HG02763 (cell line): ENCODE results near the gene CTXN3.

Source experiments
- ATAC-seq: cut with Tn5 transposase; IDR thresholded peaks from one replicate; pipeline ENCODE4 v1.9.1; 2021; ENCODE audit warnings: mild to moderate bottlenecking, moderate library complexity; ENCODE audit not compliant: unreplicated experiment

Gene CTXN3

DNA sequence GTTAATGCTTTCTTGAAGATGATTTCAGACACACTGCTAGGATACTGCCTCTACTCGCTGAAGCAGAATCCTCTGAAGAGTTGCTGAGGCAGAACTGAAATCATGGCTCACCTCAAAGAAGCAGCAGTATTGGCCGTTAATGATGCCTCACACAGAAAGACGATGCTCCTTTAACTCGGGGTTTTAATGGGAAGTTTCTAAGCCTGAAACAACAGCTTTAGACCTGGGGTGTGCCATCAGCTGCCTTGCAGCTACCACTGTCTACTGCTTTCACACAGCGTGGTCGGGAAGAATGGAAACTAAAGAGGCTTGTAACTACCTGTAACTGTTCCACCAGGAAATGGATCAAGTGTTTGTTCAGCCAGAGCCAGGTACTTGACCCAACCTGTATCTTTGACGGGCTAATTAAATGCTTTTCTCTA lies at the start of gene CTXN3:
TSS of gene CTXN3 (plus strand) at position 65 of the 422 bp plus-strand sequence. CDS start 8,440 bp downstream, outside the sequence.
- ATAC-seq = no peak

DNA sequence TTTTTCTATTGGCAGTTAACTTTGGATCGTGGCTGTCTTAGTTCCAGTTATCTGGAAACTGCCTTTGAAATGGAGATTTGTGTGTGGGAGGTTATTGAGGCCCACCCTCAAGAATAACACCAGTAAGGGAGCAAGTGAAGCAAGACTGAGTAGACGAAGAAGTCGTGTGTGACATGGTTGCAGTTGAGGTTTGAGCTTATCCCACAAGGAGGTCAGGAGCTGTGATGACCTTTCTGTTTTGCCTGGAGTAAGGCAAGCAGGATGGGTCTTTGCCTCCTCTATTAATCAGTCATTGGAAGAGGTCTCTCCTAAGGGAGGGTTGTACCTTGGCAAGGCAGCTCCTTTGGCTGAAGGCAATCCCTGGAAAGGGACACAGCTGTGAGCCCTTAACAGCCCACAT lies 49.6 kb upstream of the CTXN3 start:
- ATAC-seq = no peak

DNA sequence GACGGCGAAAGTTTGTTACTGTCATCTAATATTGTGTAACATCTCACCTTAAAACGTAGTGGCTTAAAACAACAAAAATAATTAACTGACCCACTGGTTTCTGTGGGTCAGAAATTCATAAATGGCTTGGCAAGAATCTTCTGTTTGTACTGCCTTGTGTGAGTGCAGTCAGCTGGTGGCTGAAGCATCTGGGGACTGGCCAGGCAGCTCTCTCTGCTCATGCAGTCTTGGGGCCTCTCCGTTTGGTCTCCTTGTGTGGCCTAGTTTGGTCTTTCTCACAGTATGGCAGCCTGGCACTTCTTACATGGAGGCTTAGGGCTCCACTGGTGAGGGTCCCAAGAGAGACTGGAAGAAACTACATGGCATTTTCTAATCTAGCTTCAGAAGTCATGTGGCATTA lies 49.0 kb upstream of the CTXN3 start:
- ATAC-seq = no peak

DNA sequence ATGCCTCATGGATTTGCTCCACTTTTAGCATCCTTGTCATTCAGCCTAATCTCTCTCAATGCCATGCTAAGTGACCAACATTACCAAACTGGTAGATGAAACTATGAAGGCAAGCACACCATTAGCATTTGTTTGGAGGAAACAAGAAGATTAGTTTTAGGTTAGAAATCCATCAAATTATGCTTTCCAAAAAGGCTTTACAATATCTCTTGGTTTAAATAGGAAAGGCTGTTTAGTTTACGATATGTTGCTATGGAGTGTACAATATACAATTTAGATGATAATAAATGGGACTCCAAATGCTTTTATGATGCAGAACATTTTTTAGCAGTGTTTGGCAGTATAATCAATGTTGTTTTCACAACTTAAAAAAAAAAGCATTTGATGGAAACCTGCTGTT lies 47.8 kb upstream of the CTXN3 start:
- ATAC-seq = no peak

DNA sequence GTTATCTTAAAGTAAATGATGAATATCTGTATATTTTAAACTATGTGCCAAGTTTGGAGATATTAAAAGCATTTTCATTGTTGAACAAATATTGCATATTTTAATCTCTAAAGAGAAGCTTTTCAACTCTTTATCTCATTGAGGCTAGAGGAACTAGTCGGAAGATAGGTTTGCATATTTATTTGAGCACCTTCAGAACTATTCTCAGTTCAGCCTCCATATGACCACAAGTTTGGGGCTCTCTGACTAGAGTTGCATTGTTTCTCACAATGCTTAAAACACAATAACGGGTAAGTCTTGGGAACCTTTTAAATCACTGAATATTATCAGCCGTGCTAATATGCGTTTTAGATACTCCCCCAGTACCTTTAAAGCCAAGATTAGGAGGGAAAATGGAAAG lies 47.3 kb upstream of the CTXN3 start:
- ATAC-seq = no peak

DNA sequence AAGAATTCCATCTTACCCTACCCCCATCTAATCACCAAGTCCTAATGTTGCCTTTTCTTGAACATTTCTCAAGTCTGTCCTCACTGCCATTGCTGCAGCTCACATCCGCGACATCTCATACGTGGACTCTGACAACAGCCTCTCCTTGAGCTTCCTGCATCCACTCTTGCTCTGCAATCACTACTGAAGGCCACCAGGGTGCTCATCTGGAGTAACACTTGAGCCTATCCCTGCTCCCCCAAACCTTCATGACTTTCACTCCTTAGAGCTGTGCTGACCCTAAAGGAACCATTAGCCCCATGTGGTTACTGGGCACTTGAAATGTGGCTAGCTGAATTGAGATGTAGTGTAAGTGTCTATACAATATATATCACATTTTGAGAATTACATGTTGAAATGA lies 46.4 kb upstream of the CTXN3 start:
- no peak for ATAC-seq

DNA sequence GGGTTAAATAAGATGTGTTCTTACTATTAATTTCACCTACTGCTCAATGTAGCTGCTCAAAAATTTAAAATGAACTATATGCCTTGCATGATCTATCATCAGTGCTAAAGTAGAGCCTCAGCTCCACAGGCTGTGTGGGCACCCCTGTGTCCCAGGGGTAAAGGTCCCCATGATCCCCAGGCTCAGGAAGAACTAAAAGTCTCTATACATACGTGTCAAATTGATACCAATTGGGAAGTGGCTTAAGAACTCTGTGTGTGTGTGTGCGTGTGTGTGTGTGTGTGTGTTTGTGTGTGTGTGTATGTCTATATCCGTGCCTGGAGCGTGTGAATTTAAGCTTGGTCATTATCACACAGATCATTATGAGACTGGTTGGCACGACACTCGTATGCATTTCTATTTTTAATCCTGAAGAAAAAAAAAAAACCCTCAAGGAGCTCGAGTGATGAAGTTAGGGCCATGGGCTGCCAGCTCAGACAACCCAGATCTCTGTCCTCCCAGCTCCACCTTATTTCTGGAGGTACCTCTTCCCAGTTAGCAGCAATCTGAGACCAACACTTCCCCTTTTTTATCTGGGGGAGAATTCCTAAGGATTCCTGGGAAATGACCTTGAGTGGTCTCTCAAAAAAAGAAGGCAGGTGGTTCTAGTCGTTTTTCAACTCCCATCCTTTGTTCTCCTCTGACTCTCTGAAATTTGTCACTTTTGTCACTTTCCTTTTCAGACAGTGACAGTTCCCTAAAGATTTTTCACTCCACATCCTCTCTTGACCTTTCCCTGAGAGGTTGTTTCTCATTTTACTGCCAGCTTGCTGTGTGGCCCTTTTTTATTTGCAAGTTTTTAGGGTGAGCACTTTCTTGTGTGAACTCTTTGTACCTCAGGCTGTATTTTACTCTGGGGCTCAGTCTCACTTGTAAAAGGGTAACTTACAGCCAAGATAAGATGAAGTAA lies 45.7 kb upstream of the CTXN3 start:
- ATAC-seq = no peak

DNA sequence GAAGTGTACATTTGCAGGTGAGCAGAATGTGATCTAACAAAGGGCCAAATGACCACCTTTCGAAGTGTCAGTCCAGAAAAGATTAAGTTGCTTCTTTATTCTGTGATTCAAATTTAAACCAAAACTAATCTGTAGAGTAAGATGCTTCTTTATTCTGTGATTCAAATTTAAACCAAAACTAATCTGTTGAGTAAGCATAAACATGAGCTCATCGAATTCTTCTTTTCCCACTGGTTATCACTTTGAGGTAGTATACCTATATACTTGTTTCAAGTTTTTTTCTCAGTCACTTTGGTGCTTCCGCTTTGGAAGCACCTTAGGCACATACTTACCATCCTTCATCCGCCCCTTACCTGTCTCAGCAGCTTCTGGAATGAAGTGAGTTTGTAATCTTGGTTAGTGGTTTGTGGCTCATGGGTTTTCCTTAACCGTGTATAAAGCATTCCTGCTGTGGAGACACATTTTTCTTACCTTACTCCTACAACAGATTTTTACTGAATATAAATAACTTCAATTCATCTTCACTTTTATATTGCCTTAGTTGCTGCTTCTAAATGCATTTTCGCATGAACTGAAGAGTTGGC lies 40.7 kb upstream of the CTXN3 start:
- no peak for ATAC-seq

DNA sequence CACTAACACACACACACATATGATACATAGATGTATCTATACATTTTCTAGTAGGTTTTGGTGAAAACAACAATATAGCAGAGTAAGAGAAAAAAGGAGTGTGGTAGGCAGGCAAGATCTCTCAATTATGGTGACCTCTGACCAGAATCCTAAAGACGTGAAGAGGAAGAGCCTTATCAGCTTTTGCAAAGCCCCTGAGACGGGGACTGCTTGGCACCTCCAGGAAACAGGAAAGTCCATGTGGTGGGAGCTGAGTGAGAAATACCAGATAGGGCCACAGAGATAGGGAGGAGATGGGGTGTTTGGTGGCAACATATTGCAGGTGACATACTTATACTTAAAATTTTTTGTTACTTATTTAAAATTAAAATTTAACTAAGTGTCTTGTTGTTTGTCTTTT lies 39.9 kb upstream of the CTXN3 start:
- no peak for ATAC-seq

DNA sequence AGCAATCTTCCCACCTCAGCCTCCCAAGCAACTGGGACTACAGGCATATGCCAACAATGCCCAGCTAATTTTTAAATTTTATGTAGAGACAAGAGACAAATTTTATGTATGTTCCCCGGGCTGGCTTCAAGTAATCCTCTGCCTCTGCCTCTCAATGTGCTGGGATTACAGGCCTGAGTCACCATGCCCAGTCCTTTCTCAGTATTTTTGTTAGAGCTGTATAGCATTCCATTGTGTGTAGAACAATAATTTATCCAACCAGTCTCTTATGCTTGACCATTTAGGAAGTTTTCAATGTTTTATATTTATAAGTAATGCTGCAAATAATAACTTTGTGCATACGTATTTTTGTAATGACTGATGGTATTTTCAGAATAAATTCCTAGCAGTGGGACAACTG lies 38.9 kb upstream of the CTXN3 start:
- ATAC-seq = no peak

DNA sequence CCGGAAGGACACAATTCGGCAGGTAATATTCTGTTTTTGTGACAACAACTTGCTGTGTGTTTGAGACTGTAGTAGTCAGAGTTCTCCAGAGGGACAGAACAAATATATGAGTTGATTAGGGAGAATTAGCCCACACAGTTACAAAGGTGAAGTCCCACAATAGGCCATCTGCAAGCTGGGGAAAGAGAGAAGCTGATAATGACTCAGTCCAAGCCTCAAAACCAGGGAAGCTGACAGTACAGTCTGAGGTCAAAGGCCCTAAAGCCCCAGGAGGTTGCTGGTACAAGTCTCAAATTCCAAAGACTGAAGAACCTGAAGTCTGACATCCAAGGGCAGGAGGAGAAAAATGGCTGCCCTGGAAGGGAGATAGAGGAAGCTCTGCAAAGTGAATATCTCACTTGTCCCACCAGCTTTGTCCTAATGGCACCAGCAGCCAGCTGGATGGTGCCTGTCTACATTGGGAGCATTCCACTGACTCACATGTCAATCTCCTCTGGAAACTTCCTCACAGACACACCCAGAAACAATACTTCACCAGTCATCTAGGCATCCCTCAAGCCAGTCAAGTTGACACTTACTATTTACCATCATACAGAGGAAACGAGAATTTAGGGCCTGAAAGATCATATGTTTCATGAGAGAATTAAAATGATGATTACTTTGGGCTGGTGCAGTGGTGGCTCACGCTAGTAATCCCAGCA lies 36.3 kb upstream of the CTXN3 start:
- no peak for ATAC-seq

DNA sequence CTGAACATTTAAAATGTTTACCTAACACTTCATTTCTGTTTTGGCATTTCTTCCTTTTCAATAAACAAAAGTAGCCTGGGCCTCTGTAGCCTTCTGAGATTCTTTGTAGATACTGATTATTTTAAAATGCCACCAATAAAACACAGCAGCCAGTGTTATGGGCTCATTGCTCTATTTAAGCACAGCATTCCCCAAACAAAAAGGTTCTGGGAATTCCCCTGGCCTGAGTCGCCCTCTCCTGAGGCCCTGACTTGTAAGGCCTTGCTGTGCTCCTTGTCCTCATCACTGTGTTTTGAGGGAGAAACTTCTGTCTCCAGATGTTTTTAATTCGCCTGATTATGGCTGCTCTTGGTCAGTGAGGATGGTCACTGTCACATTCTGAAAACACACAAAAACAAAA lies 33.0 kb upstream of the CTXN3 start:
- ATAC-seq = no peak

DNA sequence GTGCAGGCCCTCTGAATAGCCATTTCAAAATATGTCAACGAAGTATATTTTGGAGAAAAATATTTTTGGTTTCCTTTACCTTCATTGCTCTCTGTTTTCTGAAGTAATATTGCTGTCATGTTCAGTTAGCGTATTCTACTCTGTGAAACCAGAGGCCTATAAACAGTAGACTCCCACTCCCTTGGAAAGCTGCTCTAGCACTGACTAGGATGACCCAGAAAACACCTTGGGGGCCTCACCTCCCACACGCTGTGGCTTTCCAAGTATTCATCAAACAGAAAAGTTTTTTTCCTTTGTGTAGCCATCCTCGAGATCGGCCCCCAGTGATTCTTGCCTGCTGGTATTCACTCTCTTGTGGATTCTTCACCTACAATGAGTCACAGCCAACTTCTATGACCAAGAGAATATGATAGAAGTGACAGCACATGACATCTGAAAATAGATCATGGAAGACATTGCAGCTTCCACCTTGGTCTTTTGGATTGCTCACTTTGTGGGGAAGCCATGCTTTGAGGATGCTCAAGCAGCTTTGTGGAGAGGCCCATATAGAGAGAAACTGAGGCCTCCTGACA lies 28.9 kb upstream of the CTXN3 start:
- ATAC-seq = no peak

DNA sequence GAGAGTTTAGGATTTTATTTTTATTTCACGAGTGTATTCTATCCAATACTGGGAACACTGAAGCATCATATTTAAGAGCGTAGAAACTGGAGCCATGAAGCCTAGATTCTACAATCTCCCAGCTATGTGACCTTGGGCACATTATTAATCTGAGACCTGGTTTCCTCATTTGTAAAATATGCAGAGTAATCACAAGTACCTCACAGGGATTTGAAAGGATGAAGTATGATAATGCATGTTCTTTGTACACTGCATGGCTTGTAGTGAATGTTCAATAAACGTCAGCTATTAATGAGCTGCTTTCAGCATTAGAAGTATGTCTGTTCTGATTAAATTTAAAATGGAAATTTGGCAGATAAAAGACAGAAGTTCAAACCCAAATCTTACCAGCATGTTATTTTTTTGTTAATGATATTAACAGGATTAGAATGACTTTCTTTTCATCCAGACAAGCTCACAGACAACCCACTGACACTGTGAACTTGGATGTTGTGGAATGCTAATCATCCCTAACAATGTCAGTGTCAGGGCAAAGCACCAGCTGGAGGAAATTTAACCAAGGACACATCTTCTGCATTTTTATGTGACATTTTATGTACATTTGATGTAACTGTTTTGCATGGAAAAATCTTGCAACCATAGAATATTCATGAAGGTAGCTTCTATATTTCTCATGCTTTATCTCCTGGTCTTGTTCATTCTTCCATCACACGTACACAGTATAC lies 27.1 kb upstream of the CTXN3 start:
- no peak for ATAC-seq

DNA sequence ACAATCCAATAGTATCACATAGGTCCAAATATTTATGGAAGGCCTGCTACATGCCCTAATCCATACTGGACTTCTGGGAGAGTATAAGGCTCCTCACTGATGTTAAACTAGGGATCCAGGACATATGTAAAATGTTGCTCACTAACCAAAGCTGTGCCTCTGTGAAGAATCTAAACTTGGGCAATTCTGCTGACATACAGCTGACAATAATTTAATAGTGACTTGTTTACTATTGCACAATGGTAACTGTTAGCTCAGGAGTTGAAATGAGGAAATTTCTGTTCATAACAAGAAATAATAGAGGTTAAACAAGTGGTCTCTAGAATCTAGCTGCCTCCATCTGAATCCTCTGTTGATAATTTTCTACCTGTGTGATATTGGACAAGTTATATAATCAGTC lies 14.9 kb upstream of the CTXN3 start:
- ATAC-seq = no peak

DNA sequence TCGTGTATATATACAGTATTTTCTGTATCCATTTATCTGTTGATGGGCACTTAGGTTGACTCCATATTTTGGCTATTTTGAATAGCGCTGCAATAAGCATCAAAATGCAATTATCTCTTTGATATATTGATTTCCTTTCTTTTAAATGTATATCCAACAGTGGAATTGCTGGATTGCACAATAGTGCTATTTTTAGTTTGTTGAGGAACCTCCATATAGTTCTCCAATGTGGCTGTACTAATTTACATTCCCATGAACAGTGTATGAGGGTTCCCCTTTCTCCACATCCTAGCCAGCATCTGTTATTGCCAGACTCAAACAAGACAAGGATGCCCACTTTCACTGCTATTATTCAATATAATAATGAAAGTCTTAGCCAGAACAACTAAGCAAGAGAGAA lies 9.1 kb upstream of the CTXN3 start:
- ATAC-seq = no peak

DNA sequence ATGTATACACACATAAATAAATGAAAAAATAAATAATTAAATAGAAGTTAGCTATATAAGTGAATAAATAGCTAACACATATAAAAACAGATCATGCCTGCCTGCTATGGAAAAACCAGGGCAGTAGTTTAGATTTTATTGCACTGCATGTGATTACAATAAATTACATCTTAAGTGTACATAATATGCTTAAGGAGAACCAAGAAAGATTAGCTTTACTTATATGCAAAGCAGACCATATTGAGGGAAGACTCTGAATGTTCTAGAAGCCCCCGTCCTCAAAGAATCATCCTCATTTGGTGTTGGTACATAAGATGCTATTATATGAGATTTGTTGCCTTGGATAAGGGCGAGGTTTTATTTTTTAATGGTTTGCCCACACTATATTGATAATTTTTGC lies 5.9 kb upstream of the CTXN3 start:
- ATAC-seq = no peak

DNA sequence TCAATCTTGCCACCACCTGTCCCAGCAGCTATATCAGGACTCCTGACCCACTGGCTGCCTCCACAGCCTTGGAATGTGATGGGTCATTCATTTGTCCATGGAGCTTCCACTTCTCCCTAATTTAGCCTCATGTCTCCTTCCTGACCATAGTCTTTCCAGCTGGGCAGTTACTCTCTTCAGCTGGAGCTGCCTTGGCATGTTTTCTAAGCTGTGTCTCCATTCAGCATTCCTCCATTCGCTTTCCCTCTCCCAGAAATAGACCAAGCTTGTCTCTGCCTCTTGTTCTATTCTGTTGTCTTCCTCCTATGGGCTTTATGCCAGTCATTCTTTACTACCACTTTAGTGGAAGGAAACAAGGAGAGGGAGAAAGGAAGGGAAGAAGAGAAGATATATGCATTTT lies 5.3 kb upstream of the CTXN3 start:
- no peak for ATAC-seq

DNA sequence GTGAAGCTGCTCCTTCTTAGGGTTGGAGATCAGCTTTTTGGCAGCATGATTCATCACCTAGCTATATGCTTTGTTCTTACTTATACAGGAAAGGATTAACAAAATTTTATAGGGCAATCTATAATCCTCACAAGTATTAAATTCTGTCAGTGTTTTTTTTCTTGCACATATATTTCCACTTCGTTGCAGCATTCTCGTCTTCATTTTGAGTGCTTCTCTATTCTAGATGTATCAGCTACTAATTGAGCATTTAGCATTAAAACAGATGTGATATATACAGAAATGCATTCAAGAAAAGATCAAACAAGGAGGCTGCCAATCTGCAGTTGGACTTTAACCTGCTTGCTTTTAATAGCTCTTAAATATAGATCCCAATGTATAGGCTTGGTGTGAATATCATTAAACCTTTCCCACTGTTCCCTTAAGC lies 3.6 kb upstream of the CTXN3 start:
- no peak for ATAC-seq

DNA sequence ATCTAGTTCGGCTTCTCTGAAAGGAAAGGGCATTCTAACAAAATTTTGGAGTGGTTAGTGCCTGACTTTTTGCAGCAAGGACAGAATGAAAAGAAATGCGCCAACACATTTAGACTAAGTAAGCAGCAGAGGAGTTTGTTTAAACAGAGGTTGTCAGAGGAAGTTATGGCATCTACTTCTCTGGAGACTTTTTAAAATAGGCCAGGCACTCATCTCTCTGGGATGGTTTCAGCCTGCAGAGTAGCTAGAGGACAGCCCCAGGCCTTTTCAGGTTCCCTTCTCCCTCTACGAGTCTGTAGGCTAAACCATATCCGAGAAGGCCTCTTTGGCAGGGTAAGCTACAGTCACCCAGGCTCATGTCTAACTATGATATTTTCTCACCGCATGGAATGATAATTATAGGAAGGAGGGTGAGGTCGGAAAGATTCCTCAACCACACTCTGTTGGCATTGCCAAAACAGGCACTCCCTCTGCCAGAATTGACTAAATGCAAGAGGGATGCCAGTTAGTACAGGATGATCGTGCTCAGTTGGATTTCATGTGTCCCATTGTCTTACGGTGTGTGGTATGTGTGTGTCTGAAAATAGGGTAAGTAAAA lies 1.4 kb upstream of the CTXN3 start:
- no peak for ATAC-seq
